HG02588 (cell line): Measurements from ENCODE around the gene SLCO1B1.

Source experiments
- ATAC-seq: cut with Tn5 transposase; IDR thresholded peaks from one replicate; pipeline ENCODE4 v1.9.1; 2021; ENCODE audit warnings: mild to moderate bottlenecking, moderate library complexity; ENCODE audit not compliant: unreplicated experiment

The SLCO1B1 gene

DNA sequence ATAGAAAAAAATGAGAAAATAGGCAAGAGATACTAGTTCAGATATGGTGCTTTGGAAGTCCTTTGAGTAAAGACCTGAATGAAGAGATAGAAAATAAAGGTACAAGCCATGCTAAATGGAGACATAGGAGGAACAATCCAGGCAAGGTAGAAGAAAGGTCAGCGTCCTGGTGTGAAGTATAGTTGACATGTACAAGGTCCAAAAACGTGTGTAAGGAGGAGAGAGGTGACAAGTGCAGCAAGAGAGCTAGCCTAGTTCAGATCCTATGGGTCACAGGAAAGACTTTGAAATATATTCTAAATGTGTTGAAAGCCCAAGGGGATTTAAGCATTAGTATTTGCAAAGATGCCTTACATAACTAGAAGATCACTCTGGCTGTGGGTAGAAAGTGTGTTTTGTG lies 88.2 kb downstream of the SLCO1B1 start:
- no peak for ATAC-seq

DNA sequence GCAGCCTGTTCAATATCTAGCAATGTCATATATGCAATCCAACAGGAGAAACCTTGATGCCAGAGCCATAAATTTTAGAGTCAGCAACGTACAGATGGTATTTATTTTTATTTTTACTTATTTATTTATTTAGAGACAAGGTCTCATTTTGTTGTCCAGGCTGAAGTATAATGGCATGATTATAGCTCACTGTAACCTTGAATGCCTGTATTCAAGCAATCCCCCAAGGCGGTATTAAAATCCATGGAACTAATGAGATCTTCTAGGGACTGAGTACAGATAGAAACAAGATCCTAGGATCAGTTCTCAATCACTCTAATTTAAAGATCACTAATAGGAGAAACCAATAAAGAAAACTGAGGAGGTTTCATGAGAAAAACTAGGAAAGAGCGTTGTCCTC lies 89.3 kb downstream of the SLCO1B1 start:
- no peak for ATAC-seq

DNA sequence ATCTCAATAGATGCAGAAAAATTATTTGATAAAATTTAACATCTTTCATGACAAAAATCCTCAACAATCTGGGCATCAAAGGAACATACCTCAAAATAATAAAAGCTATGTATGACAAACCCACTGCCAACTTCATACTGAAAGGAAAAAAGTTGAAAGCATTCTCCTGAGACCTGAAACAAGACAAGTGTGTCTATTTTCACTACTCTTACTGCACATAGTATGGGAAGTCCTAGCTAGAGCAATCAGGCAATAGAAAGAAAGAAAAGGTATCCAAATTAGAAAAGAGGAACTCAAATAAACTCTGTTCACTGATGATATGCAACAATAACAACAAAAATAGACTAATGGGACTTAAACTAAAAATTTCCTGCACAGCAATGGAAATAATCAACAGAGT lies 90.1 kb downstream of the SLCO1B1 start:
- ATAC-seq: no peak

DNA sequence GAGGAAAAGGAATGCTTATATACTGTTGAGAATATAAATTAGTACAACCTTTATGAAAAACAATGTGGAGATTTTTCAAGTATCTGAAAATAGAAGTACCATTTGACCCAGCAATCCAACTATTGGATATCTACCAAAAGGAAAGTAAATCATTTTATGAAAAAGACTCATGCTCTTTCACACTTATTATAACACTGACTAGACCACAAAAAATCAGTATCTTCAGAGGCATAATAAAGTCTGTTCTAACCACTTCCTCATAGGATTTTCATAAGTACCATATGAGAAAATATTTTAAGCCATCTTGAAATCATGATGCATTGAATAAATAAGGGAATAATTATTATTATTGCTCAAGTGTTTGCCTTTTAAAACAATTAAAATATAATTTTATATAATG lies 90.8 kb downstream of the SLCO1B1 start:
- no peak for ATAC-seq

DNA sequence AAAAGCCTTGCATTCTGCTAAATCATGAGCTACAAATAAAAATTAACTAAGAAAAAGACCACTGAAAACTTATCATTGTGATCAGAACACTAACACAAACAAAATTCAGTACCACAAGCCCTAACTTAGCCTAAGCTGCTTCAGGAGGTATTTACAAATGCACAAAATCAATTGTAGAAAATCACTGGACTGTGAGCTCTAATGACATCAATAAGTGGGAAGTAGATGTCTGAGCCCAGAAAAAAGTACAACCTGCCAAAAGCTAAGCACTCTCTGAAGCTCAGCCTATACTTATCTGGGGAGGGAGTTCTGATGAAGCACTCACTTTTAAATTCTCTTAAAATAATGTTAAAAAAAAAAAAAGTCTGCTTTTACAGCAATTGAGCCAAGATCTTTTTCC lies 92.9 kb downstream of the SLCO1B1 start:
- ATAC-seq: no peak

DNA sequence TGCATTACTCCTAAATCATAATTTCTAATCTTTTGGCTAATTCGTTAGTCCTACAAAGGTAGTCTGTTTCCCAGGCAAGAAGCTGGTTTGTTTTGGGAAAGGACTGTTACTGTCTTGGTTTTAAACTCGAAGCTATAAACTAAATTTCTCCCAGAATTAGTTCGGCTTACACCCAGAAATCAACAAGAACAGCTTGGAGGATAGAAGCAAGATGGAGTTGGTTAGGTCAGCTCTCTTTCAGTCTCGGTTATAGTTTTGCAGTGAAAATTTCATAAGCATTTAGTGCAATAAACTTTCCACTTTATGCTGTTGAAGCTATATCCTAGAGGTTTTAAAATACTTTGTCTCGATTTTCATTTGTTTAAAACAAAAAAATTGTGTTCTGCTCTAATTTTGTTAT lies 103.4 kb downstream of the SLCO1B1 start:
- ATAC-seq: no peak

DNA sequence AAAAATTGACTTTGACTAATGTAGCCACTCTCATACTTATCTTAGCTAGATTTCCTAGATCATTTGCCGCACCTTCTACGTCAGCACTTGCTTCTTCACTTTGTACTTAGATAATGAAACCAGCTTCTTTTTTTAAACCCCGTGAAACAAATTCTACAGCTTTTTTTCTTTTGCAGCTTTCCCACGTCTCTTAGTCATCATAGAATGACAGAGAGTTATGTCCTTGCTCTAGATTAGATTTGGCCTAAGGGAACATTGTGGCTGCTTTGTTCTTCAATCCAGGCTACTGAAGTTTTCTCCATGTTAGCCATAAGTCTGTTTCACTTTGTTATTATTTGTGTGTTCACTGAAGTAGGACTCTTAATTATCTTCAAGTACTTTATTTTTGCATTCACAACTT lies 108.9 kb downstream of the SLCO1B1 start:
- ATAC-seq: no peak

DNA sequence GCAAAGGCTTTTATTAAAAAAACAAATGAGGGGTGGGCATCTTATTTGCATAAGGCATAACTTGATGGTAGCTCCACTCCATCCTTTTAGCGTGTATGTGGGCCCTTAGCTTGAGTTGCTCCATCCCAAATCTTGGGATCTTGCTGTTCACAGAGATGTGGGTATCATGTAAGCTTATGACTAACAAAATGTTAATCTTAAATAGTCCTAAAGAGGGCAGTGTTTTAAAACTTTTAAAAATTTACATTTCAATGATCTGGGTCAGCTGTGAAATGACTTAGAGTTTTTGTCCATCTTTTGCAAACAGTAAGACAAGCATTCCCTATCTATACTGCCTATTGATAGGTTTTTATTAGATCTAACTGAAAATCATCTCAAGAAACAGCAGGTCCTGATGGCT lies 117.7 kb downstream of the SLCO1B1 start:
- ATAC-seq: no peak

DNA sequence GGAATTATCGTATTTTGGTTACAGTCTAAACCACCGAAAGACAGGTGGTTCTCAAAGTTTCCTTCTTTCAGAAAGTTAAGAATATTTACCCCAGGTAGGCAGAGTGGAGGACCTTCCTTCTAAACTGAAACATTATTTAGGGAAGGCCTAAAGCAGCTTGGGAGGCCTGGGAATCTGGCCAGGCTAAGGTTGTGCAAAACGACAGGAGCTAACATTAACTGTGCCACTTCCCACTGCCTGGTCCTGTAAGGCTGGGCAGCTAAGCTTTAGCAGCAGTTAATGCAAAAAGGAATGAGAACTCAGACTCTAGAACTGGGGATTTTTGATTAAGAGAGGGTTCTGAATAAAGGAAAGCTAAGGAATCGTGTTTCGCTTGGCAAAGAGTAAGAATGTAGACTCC lies 121.1 kb downstream of the SLCO1B1 start:
- ATAC-seq: no peak

DNA sequence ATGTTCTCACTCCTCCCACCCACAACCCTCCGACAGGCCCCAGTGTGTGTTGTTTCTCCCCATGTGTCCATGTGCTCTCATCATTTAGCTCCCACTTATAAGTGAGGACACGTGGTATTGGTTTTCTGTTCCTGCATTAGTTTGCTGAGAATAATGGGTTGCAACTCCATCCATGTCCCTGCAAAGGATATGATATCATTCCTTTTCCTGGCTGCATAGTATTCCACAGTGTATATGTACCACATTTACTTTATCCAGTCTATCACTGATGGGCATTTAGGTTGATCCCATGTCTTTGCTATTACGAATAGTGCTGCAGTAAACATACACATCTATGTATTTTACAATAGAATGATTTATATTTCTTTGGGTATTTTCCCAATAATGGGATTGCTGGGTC lies 126.2 kb downstream of the SLCO1B1 start:
- ATAC-seq: no peak

DNA sequence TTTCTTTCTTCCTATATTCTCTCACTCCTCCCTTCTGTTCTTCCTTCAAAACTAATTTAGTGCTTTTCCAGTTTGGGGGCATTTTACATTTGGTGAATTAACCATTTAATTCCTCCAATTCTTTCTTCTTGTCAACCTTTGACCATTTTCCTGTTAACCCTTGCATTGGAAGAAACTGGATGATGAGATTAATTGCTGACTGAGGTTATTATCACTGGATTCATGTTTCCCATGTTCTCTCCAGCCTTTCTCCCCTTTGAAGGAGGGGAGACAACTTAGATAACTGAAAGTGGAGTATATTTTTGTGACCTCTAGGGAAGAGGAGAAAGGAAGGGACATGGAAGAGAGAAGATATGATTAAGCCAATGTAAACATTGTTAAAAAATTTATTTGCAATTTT lies 133.2 kb downstream of the SLCO1B1 start:
- no peak for ATAC-seq

DNA sequence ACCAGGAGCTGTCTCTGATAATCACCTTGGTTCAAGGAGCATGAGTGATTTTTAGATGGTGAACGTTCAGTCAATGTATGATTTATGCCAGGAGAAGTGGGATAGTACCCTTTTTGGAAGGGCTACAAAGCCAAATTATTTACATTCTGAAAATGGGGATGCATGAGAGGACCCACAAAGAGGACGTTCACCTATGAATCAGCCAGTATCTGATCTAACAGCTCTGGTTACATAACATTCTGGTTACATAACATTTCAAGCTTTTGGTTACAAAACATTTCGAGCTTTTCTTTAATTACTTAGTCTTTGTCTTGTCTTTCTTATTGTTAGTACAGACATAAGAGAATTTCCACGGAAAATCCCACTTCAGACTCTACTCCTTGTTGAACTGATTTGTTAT lies 134.9 kb downstream of the SLCO1B1 start:
- no peak for ATAC-seq

DNA sequence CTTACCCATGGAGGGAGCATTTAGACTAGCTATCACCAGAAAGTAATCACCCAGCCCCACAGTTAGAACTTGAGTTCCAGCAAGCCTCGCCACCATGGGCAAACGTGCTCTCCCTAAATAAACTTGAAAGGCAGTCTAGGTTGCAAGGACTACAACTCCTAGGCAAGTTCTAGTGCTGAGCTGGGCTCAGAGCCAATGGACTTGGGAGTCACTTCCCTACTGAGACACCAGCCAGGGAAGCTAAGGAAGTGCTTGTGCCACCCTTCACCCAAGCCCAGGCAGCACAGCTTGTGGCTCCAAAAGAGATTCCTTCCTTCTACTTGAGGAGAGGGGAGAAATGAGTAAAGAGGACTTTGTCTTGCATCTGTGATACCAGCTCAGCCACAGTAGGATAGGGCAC lies 145.8 kb downstream of the SLCO1B1 start:
- no peak for ATAC-seq
